GM19193 (cell line): ENCODE measurements around the gene RBP5.

Experiments
- POLR2A ChIP-seq: IDR thresholded peaks from 4 replicates; pipeline ENCODE4 v1.6.1; 2011; ENCODE audit not compliant: insufficient read depth, insufficient read length; ENCODE audit errors: extremely low read depth

RBP5 gene

DNA sequence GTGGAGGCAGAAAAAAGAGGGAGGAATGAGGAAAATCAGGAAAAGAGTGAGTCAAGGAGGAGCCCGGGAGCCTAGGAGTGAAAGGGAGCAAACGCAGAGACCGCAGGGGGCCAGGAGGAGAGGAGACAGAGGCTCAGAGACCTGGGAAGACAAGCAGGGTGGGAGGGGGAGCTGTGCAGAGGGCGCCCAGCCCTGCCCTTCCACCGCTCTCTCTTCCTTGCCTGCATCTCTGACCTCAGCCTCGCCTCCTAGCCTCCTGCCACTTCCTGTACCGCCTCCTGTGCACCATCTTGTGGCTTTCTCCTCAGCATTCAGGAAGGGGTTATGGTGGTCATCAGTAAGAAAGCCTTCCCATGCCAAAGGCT, 2.8 kb upstream of the RBP5 start:
- TF ChIP-seq POLR2A = peak; percentile 34

DNA sequence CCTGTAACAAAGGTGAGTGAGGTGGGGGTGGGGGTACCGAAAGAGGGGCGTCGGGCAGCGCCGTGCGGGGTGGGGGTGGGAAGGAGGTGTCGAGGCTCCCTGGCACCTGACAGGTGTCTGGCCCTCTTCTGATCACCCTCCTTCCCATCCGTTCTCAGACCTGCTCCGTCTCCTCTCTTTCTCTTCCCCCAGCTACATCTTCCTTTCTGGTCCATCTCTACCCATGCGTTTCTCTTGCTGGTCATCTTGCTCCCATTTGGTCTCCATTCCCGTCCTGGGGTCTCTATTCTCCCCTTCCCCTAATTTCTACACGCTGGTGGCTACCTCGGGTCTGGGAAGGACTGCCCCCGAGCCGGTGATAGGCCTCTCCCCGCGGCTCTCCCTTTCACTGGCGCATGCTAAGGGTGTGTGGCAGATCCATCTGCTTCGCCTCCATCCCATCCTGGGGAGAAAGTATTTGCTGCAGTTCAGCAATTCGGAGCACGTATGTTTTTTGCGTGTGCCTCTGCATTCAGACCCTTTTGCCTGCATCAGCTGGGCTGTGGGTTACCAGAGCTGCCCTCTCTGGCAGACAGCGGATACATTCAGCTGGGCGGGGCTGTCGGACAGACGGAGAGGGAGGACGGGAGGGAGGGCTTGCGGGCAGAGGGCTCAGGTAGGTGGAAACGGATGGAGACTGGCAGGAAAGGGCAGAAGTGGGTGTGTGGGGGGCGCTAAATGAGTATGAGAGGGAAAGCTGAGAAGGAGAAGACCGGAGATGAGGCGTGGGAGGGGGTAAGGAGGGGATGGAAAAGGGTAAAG, 2.2 kb upstream of the RBP5 start:
- TF ChIP-seq POLR2A = no peak

DNA sequence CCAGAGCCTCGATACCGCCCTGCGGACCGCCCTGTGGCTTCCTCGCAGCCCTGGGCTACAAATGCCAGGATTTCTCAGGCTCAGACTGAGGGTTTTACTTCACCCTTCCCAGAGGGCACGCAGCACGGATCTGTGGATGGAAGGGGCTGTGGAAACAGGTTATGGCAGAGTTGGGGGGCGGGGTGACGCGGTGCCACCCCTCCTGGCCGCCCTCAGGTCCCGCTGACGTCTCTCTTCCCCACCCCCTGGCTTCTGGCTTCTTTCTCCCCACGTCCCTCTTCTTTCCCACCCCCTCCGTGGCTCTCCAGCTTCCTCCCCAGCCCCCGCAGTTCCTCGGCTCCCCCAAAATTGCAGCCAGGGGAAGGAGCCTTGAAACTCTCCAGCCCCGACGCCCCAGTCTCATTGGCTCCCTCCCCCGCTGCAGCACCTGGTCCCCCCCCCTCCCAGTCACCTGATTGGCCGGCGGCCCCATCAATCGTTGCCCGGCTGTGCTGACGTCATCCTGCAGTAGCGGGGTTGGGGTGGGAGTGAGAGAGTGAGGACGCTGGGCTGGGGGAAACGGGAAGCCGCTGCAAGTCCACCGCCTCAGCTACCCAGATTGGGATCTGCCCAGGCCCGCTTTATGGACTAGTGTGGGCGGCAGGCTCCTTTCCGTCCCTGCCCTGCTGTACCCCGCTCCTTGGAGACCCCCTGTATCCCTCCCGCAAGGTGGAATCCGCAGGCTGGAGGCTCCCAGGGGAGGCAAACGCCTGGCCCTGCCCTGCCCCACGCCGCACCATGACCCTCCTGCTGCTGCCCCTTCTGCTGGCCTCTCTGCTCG, 1.4 kb upstream of the RBP5 start, which contains the start of gene CLSTN3:
CLSTN3 (plus strand) TSS at position 500 of the 820 bp plus-strand sequence; CDS start at position 778, 278 bp downstream.
- peak; percentile 45 for TF ChIP-seq POLR2A

DNA sequence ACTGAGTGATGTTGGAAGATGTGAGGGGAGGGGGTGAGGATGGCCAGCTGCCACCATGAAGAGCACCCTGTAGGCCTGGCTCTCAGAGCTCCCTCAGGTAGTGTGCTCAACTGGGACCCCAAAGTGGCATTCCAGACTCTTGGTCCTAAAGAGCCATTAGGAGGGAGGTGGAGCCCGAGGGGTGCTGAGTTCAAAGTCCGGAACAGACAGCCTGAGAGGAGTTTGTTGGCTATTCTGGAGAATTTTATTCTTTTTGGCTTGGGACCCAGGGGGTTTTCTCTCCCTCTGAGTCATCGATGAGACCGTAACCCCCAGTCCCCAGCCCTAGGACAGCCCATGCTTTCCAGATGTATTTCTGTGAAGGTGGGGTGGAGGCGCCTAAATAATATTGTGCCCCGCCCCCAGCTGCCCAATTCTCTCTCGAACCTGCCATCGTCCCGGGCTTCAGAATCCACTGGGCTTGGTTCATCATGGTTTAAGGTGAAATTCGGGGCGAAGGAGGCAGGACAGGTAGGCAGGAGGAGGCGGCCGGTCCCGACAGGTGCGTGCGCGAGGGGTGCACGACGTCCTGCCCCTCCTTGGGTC, 690 bp upstream of the RBP5 start:
- no peak for TF ChIP-seq POLR2A

DNA sequence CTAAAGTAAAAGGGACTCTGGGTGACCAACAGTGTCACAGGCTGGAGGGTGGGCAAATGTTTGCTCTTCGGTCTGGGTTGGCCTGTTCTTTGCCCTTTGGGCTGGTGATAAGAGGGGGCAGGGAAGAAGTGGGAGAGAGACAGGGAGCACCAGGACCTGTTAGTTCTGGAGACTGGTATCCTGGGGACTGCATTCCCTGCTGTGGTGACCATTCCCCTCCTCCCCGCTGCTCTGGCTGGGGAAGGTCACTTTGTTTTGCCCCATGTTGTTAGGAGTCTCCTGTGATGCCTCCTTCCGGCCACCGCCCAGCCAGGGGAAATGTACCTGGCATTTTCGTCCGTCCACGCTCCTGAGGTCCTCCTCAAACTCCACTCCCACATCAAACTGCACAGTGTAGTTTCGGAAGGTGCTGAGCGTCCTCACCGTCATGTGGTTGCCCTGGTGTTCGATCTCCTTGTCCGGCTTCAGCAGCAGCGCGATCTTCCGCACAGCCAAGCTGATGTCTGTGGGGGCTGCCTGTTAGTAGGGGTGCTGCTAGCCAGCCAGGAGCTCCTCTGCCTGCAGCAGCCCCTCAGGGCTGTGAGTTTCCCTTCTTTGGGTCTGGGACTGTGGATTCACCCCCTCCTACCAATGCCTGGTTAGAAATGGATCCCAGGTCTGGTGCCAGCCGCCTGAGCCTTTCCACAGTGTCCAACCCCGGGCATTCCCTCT, 618 bp downstream of the RBP5 start:
- no peak for TF ChIP-seq POLR2A

DNA sequence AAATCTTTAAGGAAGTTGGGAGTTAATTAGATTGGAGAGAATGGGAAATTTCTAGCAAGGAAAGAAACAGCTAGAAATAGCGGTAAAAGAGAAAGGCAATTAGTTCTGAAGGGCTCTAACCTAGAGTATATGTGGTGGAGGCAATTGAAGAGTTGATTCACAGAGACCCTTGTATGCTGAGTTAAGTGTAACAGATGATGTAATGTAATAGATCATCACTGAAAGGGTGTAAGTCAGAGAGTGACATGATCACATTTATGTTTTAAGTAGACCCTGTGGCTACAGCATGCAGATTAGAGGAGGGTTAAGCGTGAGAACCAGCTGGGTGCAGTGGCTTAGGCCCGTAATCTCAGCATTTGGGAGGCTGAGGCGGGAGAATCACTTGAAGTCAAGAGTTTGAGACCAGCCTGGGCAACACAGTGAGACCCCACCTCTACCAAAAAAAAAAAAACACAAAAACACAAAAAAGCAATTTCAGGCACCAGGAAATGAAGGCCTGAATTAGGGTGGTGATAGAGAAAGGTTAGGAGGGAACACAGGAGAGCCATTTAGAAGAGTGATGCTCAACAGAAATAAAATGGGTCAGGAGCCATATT, 3.0 kb downstream of the RBP5 start:
- TF ChIP-seq POLR2A = no peak

DNA sequence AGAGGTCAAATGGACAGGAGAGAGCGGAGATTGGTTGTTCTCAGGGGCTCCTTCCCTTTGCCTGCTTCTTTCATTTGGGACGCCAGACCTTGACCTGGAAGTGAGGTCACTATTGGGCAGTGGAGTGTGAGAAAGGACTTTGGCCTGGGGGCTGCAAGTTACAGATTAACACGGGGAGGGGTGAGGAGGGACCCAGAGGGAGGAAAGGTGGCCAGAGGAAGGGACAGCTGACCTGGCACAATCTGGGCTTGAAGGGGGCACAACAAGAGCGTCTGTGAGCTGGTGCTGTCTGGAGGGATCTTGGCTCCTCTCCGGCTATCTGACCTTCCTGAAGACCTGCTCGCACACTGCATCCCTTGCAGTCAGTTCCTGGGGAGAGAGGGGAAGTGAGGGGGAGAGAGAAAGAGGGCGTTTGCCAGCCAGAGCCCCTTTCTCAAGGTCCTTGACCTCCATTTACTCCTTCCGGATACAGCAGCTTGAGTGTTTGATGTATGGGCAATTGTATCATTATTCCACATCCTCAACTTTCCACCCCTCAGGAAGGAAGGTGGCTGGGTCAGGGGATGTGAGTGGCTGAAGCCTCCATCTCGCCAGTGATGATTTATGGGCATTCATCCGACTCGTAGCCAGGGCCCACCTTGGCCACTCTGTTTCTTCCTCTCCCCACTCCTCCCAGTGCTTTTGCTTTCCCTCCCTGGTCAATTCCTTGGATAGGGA, 4.7 kb downstream of the RBP5 start:
- TF ChIP-seq POLR2A = no peak

DNA sequence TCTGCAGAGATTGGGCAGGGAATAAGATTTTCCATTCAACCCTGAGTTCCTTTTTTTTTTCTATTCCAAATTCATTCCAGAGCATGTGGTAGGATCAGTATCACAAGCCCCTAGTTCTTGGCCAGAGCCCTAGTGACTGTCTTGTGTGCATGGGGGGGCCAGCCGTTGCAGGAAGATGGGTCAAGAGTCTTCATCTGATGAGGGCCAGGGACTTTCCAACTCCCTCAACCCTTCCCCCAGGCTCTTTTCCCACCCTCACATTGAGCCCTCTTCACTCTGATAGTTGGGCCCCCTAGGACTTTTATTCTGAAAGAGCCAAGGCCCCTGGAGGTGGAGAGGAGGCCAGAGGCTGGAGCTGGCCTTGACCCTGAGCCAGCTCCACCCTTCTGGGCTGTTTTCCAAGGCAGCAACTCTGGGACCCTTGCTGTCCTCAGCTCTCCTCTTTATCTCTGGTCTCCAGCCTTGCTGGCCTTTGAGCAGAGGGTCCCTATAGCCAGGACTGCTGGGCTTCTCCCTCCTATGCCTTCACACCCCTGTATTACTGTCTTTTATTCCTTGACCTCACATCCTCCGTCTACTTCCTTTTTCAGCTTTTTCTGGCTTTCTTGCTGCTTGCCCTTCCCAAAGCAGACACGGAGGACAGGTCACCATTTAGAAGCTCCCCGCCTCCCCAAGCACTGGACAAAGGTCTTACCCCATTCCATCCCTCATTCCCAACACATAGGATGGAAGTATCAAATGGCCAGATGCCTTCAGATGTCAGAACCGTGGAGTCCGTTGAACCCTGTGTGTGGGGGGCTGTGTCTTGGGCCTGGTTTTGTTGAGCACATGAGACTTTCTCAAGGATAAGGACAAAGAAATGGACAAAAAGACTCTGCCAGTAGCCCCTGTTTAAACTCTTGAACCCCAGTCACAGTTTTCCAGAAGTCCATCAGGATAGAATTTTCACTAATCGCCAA, 5.6 kb downstream of the RBP5 start:
- TF ChIP-seq POLR2A = no peak

DNA sequence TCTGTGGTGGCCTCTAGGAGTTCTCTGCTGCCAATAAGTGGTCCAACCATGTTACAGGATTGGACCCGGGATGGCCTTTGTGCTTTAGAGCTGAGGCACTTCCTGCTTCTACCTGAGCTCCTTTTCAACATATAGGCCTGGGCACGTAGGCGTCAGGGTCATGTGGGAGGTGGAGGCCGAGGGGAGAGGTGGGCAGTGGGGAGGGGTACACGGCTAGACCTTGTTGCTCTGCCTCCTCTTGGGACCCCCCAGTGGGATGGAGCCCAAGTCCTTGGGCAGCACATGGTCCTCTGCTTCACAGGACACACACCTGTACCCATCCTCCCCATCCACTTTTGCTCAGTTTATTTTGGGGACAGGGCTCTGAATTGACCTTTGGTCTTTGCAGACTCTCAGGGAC, 7.4 kb downstream of the RBP5 start:
- TF ChIP-seq POLR2A = no peak

DNA sequence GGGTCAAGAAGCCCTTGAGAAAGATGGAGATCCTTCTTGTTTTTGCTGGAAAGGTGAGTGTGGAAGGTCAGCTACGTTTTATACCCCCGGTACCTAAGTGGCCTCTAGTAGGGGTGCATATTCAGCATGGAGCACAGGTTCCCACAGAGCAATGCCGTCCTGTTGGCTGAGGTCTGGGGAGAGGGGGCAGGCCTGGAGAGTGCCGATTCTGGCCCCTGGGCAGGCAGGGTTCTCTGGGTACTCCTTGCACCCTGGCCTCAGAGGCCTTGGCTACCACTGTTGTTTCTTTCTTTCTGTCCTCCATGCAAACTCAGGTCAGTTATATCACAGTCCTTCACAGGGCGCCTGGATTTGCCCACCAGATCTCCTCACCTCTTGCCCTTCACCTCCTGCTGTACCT, 8.5 kb downstream of the RBP5 start:
- TF ChIP-seq POLR2A = no peak

DNA sequence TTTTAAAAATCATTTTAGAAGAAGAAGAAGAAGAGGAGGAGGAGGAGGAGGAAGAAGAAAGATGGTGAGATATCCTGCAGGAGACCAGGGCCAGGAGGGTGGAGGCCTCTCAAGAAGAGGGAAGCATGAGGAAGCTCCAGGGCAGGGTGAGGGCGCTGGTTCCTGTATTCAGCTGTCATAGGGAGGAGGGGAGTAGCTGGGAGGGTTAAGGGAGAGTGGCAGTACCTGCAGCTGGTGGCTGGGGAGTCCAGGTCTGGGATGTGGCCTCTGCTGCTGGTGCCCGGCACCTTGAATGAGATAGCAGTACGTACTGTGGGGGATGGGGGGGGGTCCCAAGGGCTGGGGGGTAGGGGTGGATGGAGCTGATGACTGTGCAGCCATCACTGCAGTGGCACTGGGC, 9.8 kb downstream of the RBP5 start:
- no peak for TF ChIP-seq POLR2A

DNA sequence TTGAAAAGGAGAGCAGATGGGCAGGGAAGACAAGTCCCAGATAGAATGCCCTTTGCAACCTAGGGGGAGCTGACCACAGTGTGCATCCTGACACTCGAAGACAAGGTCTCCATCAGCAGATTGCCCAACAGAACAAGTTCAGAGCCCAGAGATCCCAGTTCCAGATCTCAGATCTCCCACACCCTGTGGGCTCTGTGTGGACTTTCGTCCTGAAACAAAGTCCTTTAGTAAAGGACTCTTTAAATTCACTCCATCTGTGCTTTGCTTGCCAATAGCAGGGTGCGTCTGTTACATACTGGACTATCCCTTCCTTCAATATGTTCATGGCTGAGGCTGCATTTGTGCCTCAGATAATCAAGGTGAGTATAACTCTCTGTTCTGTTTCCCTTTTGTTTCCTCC, 11.0 kb downstream of the RBP5 start:
- no peak for TF ChIP-seq POLR2A

DNA sequence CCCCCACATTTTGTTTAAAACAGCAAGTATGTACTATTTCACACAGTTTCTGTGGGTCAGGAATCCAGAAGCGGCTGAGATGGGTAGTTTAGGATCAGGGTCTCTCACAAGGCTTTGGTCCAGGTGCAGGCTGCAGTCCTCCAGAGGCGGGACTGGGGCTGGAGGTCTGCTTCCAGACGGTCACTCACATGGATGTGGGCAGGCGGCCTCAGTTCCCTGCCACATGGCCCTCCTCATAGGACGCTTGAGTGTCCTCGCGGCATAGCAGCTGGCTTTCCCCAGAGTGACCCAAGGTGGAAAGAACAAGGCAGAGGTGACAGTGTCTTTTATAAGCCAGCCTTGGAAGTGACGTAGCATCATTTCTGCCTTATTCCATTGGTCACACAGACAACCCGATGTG, 11.8 kb downstream of the RBP5 start:
- TF ChIP-seq POLR2A = no peak
